Omental fat pad (tissue), 4 donors: ENCODE measurements around the gene SH3D19. TPM values are rescaled to one million over a fixed set of nuclear protein-coding genes. Genes with fewer than 3 reads are reported as not detected.

Experiments
- ATAC-seq: fragments of 150-250 bp; one replicate; pipeline ENCODE4 v1.9.1; 2016; ENCODE audit warnings: mild to moderate bottlenecking, moderate library complexity; ENCODE audit not compliant: low FRiP score
- DNase-seq: peaks from one replicate; pipeline ENCODE4 v3.0.0-alpha.2; 2019; ENCODE audit warnings: low spot score
- total RNA-seq, 4 donors: library from RNA; depleted of rRNA; stranded (reverse); fragments of >200 nt; gene quantifications; one replicate each; pipeline ENCODE4 v1.1.0, GENCODE V29; 2016
- TF ChIP-seq, protein P1 (sequence below), 3 donors: fragments of 450-650 bp; IDR thresholded peaks; one replicate each; pipeline ENCODE4 v1.5.1; 2016 to 2017; ENCODE audit warnings: antibody characterized with exemption in 3 of 3, mild to moderate bottlenecking in 3 of 3, moderate library complexity in 2 of 3

SH3D19 gene
- total RNA-seq, 4 donors from 2014 or later, result 161 to 226 (median 191) TPM

DNA sequence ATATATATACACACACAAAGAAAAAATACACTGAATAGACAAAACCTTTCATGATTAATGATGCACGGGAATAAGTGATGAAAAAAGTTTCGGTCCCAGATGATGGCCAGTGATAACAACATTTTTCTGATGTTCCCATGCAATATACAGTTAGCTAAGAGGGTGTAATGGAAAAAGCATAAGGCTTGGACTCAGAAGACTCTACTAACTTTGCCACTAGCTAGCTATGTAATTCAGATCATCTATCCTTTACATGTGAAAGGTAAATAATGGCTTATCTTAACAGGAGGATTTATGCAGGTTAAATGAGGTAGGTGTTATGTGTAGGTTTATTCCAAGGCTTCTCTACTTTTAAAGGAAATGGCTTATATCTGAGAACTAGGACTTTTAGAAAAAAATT is 221.6 kb downstream of the SH3D19 start:
- no peak for DNase-seq
- TF ChIP-seq, protein P1, sequence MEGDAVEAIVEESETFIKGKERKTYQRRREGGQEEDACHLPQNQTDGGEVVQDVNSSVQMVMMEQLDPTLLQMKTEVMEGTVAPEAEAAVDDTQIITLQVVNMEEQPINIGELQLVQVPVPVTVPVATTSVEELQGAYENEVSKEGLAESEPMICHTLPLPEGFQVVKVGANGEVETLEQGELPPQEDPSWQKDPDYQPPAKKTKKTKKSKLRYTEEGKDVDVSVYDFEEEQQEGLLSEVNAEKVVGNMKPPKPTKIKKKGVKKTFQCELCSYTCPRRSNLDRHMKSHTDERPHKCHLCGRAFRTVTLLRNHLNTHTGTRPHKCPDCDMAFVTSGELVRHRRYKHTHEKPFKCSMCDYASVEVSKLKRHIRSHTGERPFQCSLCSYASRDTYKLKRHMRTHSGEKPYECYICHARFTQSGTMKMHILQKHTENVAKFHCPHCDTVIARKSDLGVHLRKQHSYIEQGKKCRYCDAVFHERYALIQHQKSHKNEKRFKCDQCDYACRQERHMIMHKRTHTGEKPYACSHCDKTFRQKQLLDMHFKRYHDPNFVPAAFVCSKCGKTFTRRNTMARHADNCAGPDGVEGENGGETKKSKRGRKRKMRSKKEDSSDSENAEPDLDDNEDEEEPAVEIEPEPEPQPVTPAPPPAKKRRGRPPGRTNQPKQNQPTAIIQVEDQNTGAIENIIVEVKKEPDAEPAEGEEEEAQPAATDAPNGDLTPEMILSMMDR (IDR thresholded peaks at IDR 0.05), result no peak
- no peak for ATAC-seq

DNA sequence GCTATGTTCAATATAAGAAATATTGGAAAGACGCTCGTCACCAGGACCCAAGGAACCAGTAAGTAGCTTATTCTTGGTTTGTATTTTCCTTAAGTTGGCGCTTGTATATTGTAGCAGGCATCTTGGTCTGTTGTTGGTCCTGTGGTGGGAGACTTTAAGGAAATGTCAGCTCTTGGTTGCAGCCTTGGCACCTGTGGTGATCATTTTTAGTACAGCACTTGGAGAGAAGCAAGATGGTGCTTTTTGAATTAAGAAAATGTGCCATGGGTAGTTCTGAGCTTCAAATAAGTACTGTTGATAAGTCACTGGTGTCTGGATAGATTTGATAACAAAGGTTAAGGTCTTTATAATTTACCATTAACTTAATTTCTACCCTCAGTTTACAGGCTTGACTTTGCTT is 224.9 kb downstream of the SH3D19 start:
- TF ChIP-seq, protein P1 (IDR thresholded peaks at IDR 0.05), result no peak
- no peak for ATAC-seq
- DNase-seq, result no peak

DNA sequence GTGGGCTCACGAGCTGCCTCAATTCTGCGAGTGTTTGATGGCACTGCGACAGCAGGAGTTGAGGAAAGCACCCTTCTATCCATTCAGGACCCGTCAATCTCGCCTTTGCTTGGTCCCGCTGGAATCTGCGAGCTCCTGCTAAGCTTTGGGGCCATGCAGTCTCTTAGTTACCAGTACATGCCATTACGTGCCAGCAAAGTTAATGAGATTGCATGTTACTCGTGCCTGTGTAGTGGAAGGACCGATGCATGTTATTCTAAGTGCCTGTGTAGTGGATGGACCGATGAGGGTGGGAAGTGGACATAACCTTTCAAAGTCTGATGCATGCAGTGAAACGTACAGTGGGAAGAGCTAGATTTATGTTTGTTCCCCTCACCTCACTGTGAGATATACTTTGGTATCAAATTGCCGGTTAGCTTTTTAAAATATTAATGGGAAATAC is 225.4 kb downstream of the SH3D19 start:
- TF ChIP-seq, protein P1 (IDR thresholded peaks at IDR 0.05), result no peak
- DNase-seq (no peak), ATAC-seq (peak; percentile 26)

DNA sequence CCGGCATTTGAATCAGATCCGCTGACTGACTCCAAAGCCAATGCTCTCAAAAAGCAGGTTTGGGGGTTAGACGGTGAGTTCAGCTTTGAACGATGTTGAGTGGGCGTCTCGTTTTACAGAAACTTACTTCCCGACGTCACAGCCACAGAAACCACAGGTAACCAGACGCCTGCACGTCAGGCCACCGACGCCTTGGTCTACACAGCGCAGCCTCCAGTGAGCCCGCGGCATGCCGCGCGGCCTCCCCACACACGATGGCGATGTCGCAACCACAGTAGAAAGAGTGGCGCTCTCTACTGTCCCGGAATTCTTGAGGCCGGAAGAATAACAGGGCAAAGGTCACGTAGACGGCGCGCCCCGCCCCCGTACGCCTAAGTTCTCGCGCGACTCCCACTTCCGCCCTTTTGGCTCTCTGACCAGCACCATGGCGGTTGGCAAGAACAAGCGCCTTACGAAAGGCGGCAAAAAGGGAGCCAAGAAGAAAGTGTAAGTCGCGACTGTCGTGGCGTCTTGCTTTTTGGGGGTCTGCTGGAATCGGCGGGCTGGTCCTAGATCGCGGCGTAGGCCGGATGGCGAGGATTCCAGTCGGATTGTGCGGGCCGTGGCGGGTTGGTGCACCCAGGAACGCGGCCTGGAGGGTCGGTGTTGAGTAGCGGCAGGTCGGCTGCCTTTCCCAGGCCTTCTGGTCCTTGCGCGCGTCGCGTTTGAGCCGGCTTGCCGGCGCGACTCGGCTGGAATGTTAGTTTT is 226.0 kb downstream of the SH3D19 start, which contains the start of gene RPS3A:
RPS3A (plus strand) TSS at position 400 of the 747 bp plus-strand sequence; CDS start at position 425, 25 bp downstream.
- ATAC-seq, result peak; percentile 99
- peak; percentile 87 for DNase-seq
- TF ChIP-seq, protein P1 (IDR thresholded peaks at IDR 0.05), result no peak

DNA sequence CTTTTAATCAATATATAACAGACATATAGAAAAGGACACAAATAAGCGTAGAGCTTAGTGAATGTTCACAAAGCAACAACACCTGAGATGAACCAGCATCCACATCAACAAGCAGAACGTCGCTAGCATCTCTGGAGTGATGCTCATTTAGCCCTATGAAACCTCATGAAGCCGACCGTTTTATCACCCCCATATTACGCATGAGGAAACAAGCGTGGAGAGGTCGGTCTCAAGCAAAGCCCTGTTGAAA is 226.5 kb downstream of the SH3D19 start:
- TF ChIP-seq, protein P1 (IDR thresholded peaks at IDR 0.05), result no peak
- peak; percentile 25 for ATAC-seq
- DNase-seq, result no peak

DNA sequence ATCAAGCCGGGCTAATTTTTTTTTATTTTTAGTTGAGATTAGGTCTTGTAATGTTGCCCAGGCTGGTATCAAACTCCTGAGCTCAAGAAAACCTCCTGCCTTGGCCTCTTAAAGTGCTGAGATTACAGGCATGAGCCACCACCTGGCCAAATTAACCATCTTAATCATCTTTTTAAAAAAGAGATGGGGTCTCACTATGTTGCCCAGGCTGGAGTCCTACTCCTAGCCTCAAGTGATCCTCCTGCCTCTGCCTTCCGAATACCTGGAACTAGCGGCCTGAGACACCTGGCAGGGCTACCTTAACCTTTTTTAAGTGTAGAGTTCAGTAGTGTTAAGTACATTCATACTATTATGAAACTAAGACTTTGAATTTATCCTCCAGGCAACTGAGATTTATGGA is 227.6 kb downstream of the SH3D19 start:
- ATAC-seq, result no peak
- no peak for DNase-seq
- TF ChIP-seq, protein P1 (IDR thresholded peaks at IDR 0.05), result no peak

DNA sequence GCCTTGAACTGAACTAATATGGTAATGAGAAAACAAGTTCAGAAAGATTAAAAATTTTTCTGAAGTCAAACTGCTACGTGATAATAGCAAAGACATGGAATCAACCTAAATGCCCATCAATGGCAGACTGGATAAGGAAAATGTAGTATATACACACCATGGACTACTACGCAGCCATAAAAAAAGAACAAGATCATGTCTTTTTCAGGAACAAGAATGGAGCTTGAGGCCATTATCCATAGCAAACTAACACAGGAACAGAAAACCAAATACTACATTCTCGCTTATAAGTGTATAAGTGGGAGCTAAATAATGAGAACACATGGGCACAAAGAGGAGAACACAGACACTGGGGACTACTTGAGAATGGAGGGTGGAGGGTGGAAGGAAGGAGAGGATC is 230.3 kb downstream of the SH3D19 start:
- TF ChIP-seq, protein P1 (IDR thresholded peaks at IDR 0.05), result no peak
- no peak for ATAC-seq

More for the DNA sequence above, 230.3 kb downstream of the SH3D19 start:
- DNase-seq, result no peak
